Epithelial cell of esophagus (primary cell): ENCODE results near the gene CLDN14.

ENCODE experiments used
- DNase-seq: peaks from one replicate; pipeline ENCODE4 v3.0.0; 2010; ENCODE audit warnings: low read depth
- H3K4me3 ChIP-seq: 2 replicates; pipeline ENCODE4 v1.5.1; 2011; ENCODE audit warnings: mild to moderate bottlenecking, low read length, control low read depth
- TF ChIP-seq, protein P1 (sequence below): IDR thresholded peaks from 2 replicates; pipeline ENCODE4 v1.5.1; 2011; ENCODE audit warnings: low read depth, mild to moderate bottlenecking, low read length, control low read depth, inconsistent platforms; ENCODE audit not compliant: insufficient read depth; ENCODE audit errors: missing control alignments

CLDN14 gene

DNA sequence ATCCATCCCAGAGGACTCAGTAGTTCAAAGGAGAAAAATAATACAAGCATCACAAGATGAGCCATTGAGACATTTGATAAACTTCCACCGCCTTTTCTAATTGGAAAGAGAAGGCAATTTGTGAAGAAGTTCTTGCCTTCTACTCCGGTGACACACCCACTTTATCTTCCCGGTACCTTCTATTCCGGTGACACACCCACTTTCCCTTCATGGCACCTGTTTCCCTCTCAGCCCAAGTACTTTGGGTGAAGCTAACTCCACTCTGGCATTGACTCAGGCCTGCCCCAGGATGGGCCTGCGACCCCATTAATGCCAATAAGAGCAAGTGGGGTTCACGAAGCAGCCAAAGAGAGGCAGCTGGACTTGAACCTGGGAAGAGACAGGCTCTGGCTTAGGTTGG is 38.2 kb downstream of the CLDN14 start:
- TF ChIP-seq, protein P1, sequence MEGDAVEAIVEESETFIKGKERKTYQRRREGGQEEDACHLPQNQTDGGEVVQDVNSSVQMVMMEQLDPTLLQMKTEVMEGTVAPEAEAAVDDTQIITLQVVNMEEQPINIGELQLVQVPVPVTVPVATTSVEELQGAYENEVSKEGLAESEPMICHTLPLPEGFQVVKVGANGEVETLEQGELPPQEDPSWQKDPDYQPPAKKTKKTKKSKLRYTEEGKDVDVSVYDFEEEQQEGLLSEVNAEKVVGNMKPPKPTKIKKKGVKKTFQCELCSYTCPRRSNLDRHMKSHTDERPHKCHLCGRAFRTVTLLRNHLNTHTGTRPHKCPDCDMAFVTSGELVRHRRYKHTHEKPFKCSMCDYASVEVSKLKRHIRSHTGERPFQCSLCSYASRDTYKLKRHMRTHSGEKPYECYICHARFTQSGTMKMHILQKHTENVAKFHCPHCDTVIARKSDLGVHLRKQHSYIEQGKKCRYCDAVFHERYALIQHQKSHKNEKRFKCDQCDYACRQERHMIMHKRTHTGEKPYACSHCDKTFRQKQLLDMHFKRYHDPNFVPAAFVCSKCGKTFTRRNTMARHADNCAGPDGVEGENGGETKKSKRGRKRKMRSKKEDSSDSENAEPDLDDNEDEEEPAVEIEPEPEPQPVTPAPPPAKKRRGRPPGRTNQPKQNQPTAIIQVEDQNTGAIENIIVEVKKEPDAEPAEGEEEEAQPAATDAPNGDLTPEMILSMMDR: no peak
- no peak for DNase-seq
- H3K4me3 ChIP-seq: no peak overlapping the region

DNA sequence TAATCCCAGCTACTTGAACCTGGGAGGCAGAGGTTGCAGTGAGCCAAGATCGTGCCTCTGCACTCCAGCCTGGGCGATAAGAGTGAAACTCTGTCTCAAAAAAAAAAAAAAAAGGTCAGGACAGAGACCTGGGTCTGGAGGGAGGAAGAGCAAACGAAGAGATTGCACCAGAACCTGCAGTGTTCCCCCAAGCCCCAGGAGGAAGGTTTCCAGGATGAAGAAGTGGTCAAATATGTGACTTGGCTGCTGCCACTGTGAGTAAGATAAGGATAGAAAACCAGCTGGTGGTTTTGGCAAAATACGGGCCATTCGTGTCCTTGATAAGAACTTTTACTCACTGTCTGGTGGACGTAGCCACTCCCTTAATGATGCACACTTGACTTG is 42.2 kb downstream of the CLDN14 start:
- no peak overlapping the region for H3K4me3 ChIP-seq
- TF ChIP-seq, protein P1: no peak
- DNase-seq: peak; percentile 63

DNA sequence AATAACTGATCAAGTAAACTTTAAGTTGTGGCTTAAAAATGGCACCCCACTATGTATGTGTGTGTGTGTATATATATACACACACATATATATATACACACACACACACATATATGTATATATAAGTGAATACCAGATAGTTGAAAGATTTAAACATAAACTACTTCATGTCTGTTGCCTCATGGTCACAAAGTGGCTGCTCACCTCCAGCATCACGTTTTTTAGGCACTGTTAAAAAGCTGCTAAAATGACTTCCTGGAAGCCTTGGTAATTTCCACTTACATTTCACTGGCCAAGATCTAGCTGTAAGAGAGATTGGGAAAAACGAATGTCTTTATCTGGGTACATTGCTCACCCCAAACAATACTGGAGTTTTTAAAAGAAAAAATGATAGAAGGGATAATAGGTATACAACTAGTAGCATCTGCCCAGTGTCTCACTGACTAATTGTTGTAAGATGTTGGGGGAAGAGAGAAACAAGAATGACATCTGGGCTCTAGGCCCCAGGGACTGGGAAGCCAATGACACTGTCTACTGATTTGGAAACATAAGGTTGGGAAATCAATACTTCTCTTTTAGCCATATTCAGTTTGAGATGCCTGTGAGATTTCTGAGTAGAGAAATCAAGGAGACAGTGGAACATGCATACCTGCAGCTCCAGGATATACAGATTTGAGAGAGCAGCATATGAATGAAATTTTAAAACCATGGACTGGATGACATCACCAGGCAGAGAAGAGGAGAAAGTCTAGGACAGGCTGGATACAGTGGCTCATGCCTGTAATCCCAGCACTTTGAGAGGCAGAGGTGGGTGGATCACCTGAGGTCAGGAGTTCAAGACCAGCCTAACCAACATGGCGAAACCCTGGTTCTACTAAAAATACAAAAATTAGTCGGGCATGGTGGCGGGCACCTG is 42.8 kb downstream of the CLDN14 start:
- TF ChIP-seq, protein P1: no peak
- no peak overlapping the region for H3K4me3 ChIP-seq
- no peak for DNase-seq

DNA sequence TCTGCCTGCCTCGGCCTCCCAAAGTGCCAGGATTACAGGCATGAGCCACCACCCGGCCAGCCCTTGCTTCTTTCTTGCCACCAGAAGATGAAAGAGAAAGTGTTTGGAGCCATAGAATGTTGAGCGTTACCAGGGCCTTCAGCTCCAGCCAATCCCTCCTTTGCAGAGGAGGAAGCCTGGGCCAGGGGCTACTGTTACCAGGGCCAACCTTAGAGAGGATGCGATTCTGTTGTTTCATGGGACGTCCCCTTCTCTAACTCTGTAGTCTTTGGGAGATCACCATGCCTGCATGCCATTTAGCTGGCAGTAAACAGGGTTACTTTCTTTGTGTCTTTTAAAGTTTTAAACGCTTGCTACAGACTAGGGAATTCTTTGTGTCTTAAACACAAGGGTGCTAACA is 45.8 kb downstream of the CLDN14 start:
- TF ChIP-seq, protein P1: no peak
- no peak for DNase-seq
- H3K4me3 ChIP-seq: no peak overlapping the region

DNA sequence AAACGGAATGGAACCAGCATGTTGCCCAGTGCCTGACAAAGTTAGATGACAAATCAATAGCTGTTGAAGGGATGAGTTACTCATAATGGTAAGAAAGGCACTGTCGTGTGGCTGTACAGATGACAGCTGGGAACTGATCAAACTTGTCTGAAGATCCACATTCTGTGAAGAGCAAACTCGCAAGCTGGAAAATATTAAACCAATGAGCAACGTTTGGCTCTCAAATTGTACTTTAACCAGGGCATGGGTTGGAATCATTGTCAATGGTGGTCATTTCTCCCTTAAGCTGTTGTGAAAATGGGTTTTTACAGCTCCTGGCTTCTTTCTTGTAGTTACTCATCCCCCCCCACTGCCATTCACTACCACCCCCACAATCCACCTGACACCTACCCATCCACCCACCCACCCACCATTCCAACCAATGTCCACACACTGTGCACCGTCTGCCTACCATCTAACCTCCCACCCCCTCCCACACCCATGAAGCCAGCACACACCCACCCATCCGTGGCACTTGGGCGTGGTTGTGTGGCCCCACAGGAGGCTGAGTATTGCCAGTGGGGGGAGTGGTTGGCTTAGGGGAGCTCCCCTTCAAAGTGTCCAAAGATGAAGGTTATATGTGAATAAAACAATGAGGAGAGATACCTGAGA is 46.7 kb downstream of the CLDN14 start:
- TF ChIP-seq, protein P1: no peak
- DNase-seq: peak; percentile 44
- no peak overlapping the region for H3K4me3 ChIP-seq

DNA sequence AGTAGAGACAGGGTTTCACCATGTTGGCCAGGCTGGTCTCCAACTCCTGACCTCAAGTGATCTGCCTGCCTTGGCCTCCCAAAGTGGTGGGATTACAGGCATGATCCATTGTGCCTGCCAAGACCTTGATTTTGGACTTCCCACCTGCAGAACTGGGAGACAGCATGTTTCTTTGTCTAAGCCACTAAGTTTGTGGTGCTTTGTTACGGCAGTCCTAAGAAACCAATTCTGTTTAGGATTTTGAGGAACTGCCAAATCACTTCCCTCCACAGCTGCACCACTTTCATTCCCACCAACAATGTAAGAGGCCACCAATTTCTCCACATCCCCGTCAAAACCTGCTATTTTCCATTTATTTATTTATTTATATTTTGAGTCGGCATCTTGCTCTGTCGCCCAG is 48.7 kb downstream of the CLDN14 start:
- TF ChIP-seq, protein P1: no peak
- H3K4me3 ChIP-seq: no peak overlapping the region
- DNase-seq: no peak

DNA sequence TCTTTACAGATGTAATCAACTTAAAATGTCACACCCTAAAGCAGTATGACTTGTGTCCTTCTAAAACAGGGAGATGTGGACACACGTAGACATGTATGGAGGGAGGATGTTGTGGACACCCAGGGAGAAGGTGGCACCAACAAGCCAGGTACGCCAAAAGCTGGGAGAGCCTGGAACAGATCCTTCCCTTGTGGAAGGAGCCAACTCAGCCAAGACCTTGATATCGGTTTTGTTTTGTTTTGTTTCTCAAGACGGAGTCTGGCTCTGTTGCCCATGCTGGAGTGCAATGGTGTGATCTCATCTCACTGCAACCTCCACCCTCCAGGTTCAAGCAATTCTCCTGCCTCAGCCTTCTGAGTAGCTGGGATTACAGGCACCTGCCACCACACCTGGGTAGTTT is 49.1 kb downstream of the CLDN14 start:
- peak; percentile 41 for DNase-seq
- no peak overlapping the region for H3K4me3 ChIP-seq
- TF ChIP-seq, protein P1: no peak
